SK-N-SH treated with all-trans-retinoic acid at 6 μM for 48 hours (cell line): ENCODE data around the gene NPAS3.

ENCODE experiments used
- CREB5 ChIP-seq: fragments of 250-450 bp; sonication (Bioruptor Pico); IDR thresholded peaks from 2 replicates; pipeline ENCODE4 v1.5.1; 2020; ENCODE audit warnings: low read depth, mild to moderate bottlenecking, moderate library complexity
- ESRRG ChIP-seq: fragments of 250-450 bp; sonication (Bioruptor Pico); IDR thresholded peaks from 2 replicates; pipeline ENCODE4 v1.6.1; 2021; ENCODE audit warnings: mild to moderate bottlenecking
- ISL1 ChIP-seq: fragments of 250-450 bp; sonication (Bioruptor Pico); IDR thresholded peaks from 2 replicates; pipeline ENCODE4 v2.1.2; 2022; ENCODE audit warnings: mild to moderate bottlenecking, moderate library complexity
- RARB ChIP-seq: fragments of 250-450 bp; sonication (Bioruptor Pico); IDR thresholded peaks from 2 replicates; pipeline ENCODE4 v1.8.0; 2021; ENCODE audit warnings: mild to moderate bottlenecking, moderate library complexity
- TSHZ2 ChIP-seq: fragments of 250-450 bp; sonication (Bioruptor Pico); IDR thresholded peaks from 2 replicates; pipeline ENCODE4 v1.5.0; 2020; ENCODE audit warnings: mild to moderate bottlenecking, moderate library complexity
- ZFP30 ChIP-seq: fragments of 450-650 bp; formaldehyde crosslinking; IDR thresholded peaks from 2 replicates; pipeline ENCODE4 v1.5.0; 2022; ENCODE audit warnings: mild to moderate bottlenecking, moderate library complexity
- TF ChIP-seq, protein P1 (sequence below): fragments of 250-450 bp; sonication (Bioruptor Pico); IDR thresholded peaks from 2 replicates; pipeline ENCODE4 v1.8.0; 2021; ENCODE audit warnings: low read depth, mild to moderate bottlenecking, moderate library complexity, borderline replicate concordance
- TF ChIP-seq, protein P2 (sequence below): fragments of 250-450 bp; sonication (Bioruptor Pico); IDR thresholded peaks from 2 replicates; pipeline ENCODE4 v1.8.0; 2020; ENCODE audit warnings: mild to moderate bottlenecking, moderate library complexity, borderline replicate concordance

GRCh38 chr14:33774161-33774560 is 835.5 kb downstream of the NPAS3 start:
- TF ChIP-seq ISL1 (CRISPR knock-in tag) (no peak), RARB (CRISPR knock-in tag) (no peak), ESRRG (CRISPR knock-in tag) (no peak), TSHZ2 (CRISPR knock-in tag) (no peak), ZFP30 (no peak), CREB5 (CRISPR knock-in tag) (no peak)
- TF ChIP-seq, protein P1, sequence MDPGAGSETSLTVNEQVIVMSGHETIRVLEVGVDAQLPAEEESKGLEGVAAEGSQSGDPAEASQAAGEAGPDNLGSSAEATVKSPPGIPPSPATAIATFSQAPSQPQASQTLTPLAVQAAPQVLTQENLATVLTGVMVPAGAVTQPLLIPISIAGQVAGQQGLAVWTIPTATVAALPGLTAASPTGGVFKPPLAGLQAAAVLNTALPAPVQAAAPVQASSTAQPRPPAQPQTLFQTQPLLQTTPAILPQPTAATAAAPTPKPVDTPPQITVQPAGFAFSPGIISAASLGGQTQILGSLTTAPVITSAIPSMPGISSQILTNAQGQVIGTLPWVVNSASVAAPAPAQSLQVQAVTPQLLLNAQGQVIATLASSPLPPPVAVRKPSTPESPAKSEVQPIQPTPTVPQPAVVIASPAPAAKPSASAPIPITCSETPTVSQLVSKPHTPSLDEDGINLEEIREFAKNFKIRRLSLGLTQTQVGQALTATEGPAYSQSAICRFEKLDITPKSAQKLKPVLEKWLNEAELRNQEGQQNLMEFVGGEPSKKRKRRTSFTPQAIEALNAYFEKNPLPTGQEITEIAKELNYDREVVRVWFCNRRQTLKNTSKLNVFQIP (CRISPR knock-in tag), result no peak
- TF ChIP-seq, protein P2, sequence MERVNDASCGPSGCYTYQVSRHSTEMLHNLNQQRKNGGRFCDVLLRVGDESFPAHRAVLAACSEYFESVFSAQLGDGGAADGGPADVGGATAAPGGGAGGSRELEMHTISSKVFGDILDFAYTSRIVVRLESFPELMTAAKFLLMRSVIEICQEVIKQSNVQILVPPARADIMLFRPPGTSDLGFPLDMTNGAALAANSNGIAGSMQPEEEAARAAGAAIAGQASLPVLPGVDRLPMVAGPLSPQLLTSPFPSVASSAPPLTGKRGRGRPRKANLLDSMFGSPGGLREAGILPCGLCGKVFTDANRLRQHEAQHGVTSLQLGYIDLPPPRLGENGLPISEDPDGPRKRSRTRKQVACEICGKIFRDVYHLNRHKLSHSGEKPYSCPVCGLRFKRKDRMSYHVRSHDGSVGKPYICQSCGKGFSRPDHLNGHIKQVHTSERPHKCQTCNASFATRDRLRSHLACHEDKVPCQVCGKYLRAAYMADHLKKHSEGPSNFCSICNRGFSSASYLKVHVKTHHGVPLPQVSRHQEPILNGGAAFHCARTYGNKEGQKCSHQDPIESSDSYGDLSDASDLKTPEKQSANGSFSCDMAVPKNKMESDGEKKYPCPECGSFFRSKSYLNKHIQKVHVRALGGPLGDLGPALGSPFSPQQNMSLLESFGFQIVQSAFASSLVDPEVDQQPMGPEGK (CRISPR knock-in tag), result no peak
